Sigmoid colon (tissue), 7 donors: ENCODE data around the gene VPS45. TPM values are rescaled to one million over a fixed set of nuclear protein-coding genes. Genes with fewer than 3 reads are reported as not detected.
A peak's percentile ranks its signal among the peaks of the same experiment; 100 is the strongest.

Source experiments
- DNase-seq: peaks from one replicate; pipeline ENCODE4 v3.0.0-alpha.2; 2019
- H3K27ac ChIP-seq, 4 donors: fragments of 200-600 bp; sonication (generic); one replicate each; pipeline ENCODE4 v1.5.1; 2016 to 2019; ENCODE audit warnings: mild to moderate bottlenecking in 1 of 4
- H3K27me3 ChIP-seq, 3 donors: fragments of 200-600 bp; sonication (generic); one replicate each; pipeline ENCODE4 v1.5.1; 2019; ENCODE audit warnings: mild to moderate bottlenecking in 1 of 3
- H3K36me3 ChIP-seq, 4 donors: fragments of 200-600 bp; sonication (generic); one replicate each; pipeline ENCODE4 v1.5.1; 2016 to 2019
- H3K4me1 ChIP-seq, 4 donors: fragments of 200-600 bp; sonication (generic); one replicate each; pipeline ENCODE4 v1.5.1; 2017 to 2019
- H3K4me3 ChIP-seq, 4 donors: fragments of 200-600 bp; sonication (generic); one replicate each; pipeline ENCODE4 v1.5.1; 2017 to 2019; ENCODE audit warnings: mild to moderate bottlenecking in 2 of 4, moderate library complexity in 1 of 4
- H3K9me3 ChIP-seq, 4 donors: fragments of 200-600 bp in 3 of 4; sonication (generic) in 3 of 4; one replicate each; pipeline versions ENCODE4 v1.5.1 to v1.6.1; 2013 to 2019
- EP300 ChIP-seq, 4 donors: sonication (generic); formaldehyde crosslinking; IDR thresholded peaks; one replicate each; pipeline ENCODE4 v1.6.1; 2017; ENCODE audit warnings: antibody characterized with exemption in 4 of 4
- POLR2A ChIP-seq, 2 donors: fragments of 450-650 bp; IDR thresholded peaks; one replicate each; pipeline ENCODE4 v1.6.1; 2016; ENCODE audit warnings: antibody characterized with exemption in 2 of 2, mild to moderate bottlenecking in 2 of 2, moderate library complexity in 2 of 2
- POLR2AphosphoS5 ChIP-seq, 4 donors: sonication (generic); formaldehyde crosslinking; IDR thresholded peaks; one replicate each; pipeline ENCODE4 v1.6.1; 2017; ENCODE audit warnings: antibody characterized with exemption in 4 of 4
- WGBS, 2 donors: extraction: QIAGEN DNeasy Blood & Tissue Kit; methylation state at CpG; one replicate each; pipeline ENCODE4 v1.1.7; 2013; 5-methylcytosine and 5-hydroxymethylcytosine counted together
- intact Hi-C: fragments of 100-400 bp; cut with DNase I; formaldehyde crosslinking; loops from one replicate; pipeline ENCODE4 v1.15.1; 2023
- polyA plus RNA-seq, 3 donors: library from polyadenylated mRNA; stranded (reverse); fragments of 200-250 nt; gene quantifications; one replicate each; pipeline ENCODE4 v1.2.3, GENCODE V29; 2013
- total RNA-seq, 4 donors: library from RNA; depleted of rRNA; stranded (reverse); fragments of >200 nt; gene quantifications; one replicate each; pipeline ENCODE4 v1.1.0, GENCODE V29; 2016
- TF ChIP-seq, protein P1 (sequence below), 4 experiments: fragments of 450-650 bp in 3 of 4; fragments of 200-600 bp in 1 of 4; IDR thresholded peaks; one replicate each; pipeline ENCODE4 v1.5.1; 2016 to 2019; ENCODE audit warnings: antibody characterized with exemption in 4 of 4, mild to moderate bottlenecking in 3 of 4, moderate library complexity in 2 of 4
- donor health status: healthy with polysubstance abuse.
- donor health status: Bipolar disorder and iron deficiency.
- donor health status: healthy.

Gene VPS45
- total and polyA plus RNA-seq, 7 donors: 16.2 to 68.1 (median 44.6) TPM

DNA sequence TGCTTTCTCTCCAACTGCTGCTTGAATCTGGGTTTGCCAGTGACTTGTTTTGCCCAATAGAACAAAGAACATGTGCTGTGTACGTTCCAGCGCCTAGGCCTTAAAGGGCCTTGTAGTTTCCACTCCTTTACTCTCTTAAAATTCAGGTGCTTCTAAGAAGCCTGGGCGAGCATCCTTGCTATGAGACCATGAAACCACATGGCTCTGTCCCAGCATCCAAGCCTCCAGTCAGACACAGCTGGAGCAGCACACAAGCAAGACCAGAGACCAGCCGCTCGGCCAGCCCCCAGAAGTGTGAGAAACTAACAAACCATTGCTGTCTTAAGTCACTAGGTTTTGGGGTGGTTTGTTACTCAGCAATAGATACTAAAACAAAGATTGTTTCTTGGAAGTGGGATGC is 97.2 kb downstream of the VPS45 start:
- Histone ChIP-seq H3K27me3 (no peaks in the 10 kb centered on the region), H3K27ac (peak overlapping the region; percentile 98 to 100 (median 99)), H3K36me3 (peaks cover 0 to 3% (median 1%) of the 10 kb centered on the region in 4 donors), H3K4me3 (no peak overlapping the region), H3K4me1 (peaks cover 0 to 67% (median 61%) of the 10 kb centered on the region in 4 donors), H3K9me3 (no peaks in the 10 kb centered on the region)
- TF ChIP-seq, protein P1, sequence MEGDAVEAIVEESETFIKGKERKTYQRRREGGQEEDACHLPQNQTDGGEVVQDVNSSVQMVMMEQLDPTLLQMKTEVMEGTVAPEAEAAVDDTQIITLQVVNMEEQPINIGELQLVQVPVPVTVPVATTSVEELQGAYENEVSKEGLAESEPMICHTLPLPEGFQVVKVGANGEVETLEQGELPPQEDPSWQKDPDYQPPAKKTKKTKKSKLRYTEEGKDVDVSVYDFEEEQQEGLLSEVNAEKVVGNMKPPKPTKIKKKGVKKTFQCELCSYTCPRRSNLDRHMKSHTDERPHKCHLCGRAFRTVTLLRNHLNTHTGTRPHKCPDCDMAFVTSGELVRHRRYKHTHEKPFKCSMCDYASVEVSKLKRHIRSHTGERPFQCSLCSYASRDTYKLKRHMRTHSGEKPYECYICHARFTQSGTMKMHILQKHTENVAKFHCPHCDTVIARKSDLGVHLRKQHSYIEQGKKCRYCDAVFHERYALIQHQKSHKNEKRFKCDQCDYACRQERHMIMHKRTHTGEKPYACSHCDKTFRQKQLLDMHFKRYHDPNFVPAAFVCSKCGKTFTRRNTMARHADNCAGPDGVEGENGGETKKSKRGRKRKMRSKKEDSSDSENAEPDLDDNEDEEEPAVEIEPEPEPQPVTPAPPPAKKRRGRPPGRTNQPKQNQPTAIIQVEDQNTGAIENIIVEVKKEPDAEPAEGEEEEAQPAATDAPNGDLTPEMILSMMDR (IDR thresholded peaks at IDR 0.05): no peak
- no peak for TF ChIP-seq EP300 (IDR thresholded peaks at IDR 0.05)
- TF ChIP-seq POLR2AphosphoS5 (IDR thresholded peaks at IDR 0.05): no peak
- no peak for TF ChIP-seq POLR2A (IDR thresholded peaks at IDR 0.05)
- 82 to 85% methylated on average over 5 of the region's 5 CpGs for WGBS, 2 donors
- intact Hi-C loops: loop anchor here (5.0 kb wide), 1 partner anchor 118 kb away; the partner anchor contains the start of gene CIART
- peak; percentile 78 for DNase-seq

DNA sequence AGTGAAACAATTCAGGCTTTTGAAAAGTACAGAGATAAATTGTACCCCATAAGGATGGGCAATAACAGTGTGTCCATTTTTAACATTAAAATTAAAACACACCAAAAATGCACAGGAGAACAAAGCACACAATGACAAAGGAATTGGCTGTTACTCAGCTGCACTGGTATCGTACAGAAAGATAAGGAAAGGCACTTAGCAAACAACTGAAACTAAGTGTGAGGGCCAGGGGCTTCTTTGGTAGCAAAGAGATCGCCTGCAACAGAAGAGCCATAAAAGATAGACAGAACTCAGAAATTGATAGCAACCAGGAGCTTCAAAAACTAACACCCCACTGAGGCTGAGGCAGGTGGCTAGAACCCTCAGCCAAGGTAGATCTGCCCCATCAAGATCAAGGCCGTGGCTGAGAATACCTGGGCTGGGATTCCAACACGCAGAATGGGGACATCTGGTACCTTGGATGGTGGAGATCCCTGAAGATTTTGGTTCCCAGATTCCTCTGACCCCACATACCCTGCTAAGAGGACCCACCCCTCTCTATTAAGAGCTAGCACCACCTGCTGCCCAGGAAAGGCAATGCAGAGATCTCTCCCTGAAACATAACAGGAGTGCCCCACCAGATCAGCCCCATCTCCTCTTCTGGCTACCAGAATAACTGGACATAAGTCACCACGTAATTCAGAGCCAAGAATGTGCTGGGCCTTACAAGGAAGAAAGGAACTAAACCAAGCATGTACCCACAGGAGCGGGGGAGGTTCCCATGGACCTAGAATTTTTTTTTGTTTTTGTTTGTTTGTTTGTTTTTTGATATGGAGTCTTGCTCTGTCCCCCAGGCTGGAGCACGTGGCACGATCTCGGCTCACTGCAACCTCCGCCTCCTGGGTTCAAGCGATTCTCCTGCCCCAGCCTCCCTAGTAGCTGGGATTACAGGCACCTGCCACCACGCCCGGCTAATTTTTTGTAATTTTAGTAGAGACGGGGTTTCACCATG is 98.3 kb downstream of the VPS45 start:
- 55 to 74% methylated on average over 14 of the region's 14 CpGs for WGBS, 2 donors
- no peaks in the 10 kb centered on the region for H3K36me3 ChIP-seq
- no peaks in the 10 kb centered on the region for H3K9me3 ChIP-seq
- TF ChIP-seq EP300 (IDR thresholded peaks at IDR 0.05): no peak
- no peak for TF ChIP-seq POLR2A (IDR thresholded peaks at IDR 0.05)
- TF ChIP-seq POLR2AphosphoS5 (IDR thresholded peaks at IDR 0.05): peak in 3 of 4 donors; percentile 23 to 51 (median 36)
- TF ChIP-seq, protein P1 (IDR thresholded peaks at IDR 0.05): peak in 3 of 4 experiments; percentile 60 to 67 (median 62)
- intact Hi-C loops: no loop called here
- H3K4me3 ChIP-seq: no peak overlapping the region
- peak overlapping the region; percentile 98 to 100 (median 99) for H3K27ac ChIP-seq
- H3K4me1 ChIP-seq: peaks cover 0 to 56% (median 50%) of the 10 kb centered on the region in 4 donors
- H3K27me3 ChIP-seq: no peaks in the 10 kb centered on the region
- no peak for DNase-seq

DNA sequence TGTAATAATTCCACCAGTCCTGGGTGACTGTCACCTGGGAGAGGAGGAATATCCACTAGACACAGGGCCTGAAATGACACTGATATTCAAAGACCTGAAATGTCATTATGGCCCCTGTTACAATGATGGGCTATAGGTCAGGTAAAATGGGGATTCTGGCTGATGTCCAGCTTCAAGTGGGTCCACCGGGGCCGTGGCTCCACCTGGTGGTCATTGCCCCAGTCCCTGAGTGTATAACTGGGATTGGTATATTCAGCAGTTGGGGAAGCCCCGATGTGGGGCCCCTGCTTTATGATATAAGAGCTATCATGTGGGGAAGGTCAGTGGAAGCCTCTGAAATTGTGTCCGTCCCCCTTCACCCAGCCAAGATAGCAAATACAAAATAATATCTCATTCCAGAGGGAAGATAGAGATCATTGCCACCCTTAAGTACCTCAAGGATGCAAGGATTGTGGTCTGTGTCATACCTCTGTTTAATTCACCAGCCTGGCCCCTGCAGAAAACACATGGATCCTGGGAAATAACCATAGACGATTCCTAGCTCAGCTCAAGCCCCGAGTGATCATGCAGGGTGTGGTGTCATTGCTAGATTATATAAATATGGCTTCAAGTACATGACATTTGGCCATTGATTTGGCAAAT is 101.5 kb downstream of the VPS45 start:
- no peaks in the 10 kb centered on the region for H3K27me3 ChIP-seq
- WGBS, 2 donors: 7 to 25% methylated on average over 6 of the region's 6 CpGs
- H3K36me3 ChIP-seq: no peaks in the 10 kb centered on the region
- H3K4me1 ChIP-seq: peaks cover 0 to 25% (median 22%) of the 10 kb centered on the region in 4 donors
- no peaks in the 10 kb centered on the region for H3K9me3 ChIP-seq
- peak; percentile 89 for DNase-seq
- H3K4me3 ChIP-seq: no peak overlapping the region
- intact Hi-C loops: loop anchor here (1.0 kb wide), 2 partner anchors 96 to 207 kb away; no protein-coding TSS in a partner anchor
- no peak overlapping the region for H3K27ac ChIP-seq
- TF ChIP-seq POLR2AphosphoS5 (IDR thresholded peaks at IDR 0.05) (peak; percentile 63 to 87 (median 75)), EP300 (IDR thresholded peaks at IDR 0.05) (no peak), POLR2A (IDR thresholded peaks at IDR 0.05) (no peak)
- TF ChIP-seq, protein P1 (IDR thresholded peaks at IDR 0.05): peak; percentile 81 to 86 (median 84)

DNA sequence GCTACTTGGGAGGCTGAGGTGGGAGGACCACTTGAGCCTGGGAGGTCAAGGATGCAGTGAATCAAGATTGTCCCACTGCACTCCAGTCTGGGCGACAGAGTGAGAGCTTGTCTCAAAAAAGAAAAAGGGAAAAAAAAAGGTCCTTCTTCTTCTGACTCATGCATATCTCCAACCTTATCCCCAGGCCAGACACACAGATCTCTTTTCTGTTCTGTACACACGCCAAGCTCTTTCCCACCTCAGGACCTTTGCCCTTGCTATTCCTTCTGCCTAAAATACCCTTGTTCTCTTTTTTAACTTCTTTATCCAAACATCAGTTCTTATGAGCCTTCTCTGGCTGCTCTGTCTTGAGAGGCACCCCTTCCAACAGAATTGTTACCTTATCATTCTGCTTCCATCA is 104.2 kb downstream of the VPS45 start:
- intact Hi-C loops: no loop called here
- no peaks in the 10 kb centered on the region for H3K36me3 ChIP-seq
- no peaks in the 10 kb centered on the region for H3K27me3 ChIP-seq
- H3K4me1 ChIP-seq: peaks cover 0 to 6% (median 3%) of the 10 kb centered on the region in 4 donors
- DNase-seq: no peak
- TF ChIP-seq EP300 (IDR thresholded peaks at IDR 0.05): no peak
- TF ChIP-seq, protein P1 (IDR thresholded peaks at IDR 0.05): no peak
- TF ChIP-seq POLR2AphosphoS5 (IDR thresholded peaks at IDR 0.05): no peak
- no peak overlapping the region for H3K4me3 ChIP-seq
- no peaks in the 10 kb centered on the region for H3K9me3 ChIP-seq
- 83 to 84% methylated on average over 2 of the region's 2 CpGs for WGBS, 2 donors
- no peak overlapping the region for H3K27ac ChIP-seq
